ENCODE results near the gene USE1. TPM values are rescaled to one million over a fixed set of nuclear protein-coding genes. Genes with fewer than 3 reads are reported as not detected.
A peak's percentile ranks its signal among the peaks of the same experiment; 100 is the strongest.

Gene USE1
- total and polyA plus RNA-seq, 8 donors: 16.2 to 113 (median 55.3) TPM; not detected in 1

DNA sequence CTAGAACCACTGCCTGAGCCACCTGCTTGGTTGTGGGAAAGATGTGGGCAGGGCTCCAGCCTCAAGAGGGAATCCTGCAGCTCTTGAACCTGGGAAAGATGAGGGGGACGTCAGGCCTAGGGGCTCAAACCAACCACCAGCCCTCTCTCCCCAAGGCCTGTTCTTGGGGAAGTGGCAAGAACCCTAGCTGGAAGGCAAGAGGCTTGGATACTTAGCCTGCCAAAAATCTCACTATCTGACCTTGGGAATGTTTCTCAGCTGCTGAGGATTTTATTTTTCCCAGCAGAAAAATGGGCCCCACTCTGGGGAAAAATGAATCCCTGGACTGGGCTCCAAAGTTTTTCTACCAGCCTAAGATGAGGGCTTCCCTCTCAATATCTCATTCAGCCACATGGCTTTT, 44.8 kb downstream of the USE1 start:
- peaks cover 0 to 5% (median 0%) of the 10 kb centered on the region in 4 donors for H3K4me1 ChIP-seq
- no peaks in the 10 kb centered on the region for H3K36me3 ChIP-seq
- intact Hi-C loops (cut with DNase I; ENCODE audit: low total_unique reads): no loop called here
- no peak overlapping the region for H3K27ac ChIP-seq
- 56 to 68% (median 64%) methylated on average over 1 of the region's 1 CpG for WGBS, 5 donors
- TF ChIP-seq POLR2A (IDR thresholded peaks at IDR 0.05): no peak
- TF ChIP-seq CTCF (IDR thresholded peaks at IDR 0.05): no peak
- TF ChIP-seq EP300 (IDR thresholded peaks at IDR 0.05): no peak
- TF ChIP-seq POLR2AphosphoS5 (IDR thresholded peaks at IDR 0.05): no peak
- H3K27me3 ChIP-seq: no peaks in the 10 kb centered on the region
- DNase-seq: no peak
- peaks cover 0 to 9% (median 4%) of the 10 kb centered on the region in 4 donors for H3K9me3 ChIP-seq
- H3K4me3 ChIP-seq: no peak overlapping the region

DNA sequence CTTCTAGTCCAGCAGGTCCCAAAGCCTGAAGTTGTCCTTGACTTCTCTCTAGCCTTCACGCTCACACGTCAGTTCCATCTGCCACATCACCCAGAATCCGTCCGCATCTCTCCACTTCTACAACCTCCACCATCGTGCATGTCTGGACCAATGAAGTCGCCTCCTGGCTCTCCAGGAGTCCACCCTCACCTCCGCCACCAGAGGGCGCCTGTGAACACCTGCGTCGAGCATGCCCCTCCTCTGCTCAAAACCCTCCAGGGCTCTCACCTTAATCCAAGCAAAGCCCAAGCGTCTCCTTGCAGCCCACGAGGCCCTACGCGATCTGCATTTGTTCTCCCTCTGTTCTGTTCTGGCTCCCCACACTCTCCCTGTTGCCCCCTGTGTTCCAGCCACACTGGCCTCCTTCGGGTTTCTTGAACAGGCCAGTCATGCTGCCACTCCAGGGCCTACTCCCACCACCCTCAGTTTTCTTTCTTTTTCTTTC, 45.7 kb downstream of the USE1 start:
- Histone ChIP-seq H3K4me3 (no peak overlapping the region), H3K36me3 (no peaks in the 10 kb centered on the region), H3K9me3 (peaks cover 0 to 9% (median 4%) of the 10 kb centered on the region in 4 donors), H3K27ac (no peak overlapping the region), H3K27me3 (no peaks in the 10 kb centered on the region), H3K4me1 (peaks cover 0 to 5% (median 0%) of the 10 kb centered on the region in 4 donors)
- WGBS, 5 donors: 13 to 17% (median 15%) methylated on average over 15 of the region's 15 CpGs
- TF ChIP-seq EP300 (IDR thresholded peaks at IDR 0.05) (no peak), POLR2AphosphoS5 (IDR thresholded peaks at IDR 0.05) (peak in 2 of 3 donors; percentile 13 to 51), POLR2A (IDR thresholded peaks at IDR 0.05) (no peak), CTCF (IDR thresholded peaks at IDR 0.05) (peak in 5 of 7 experiments; percentile 90 to 93 (median 91))
- intact Hi-C loops (cut with DNase I; ENCODE audit: low total_unique reads): no loop called here
- DNase-seq: peak; percentile 90 to 91

- H3K36me3 ChIP-seq: no peaks in the 10 kb centered on the region
- peaks cover 0 to 9% (median 4%) of the 10 kb centered on the region in 4 donors for H3K9me3 ChIP-seq
- no peak overlapping the region for H3K27ac ChIP-seq
- no peaks in the 10 kb centered on the region for H3K27me3 ChIP-seq
- peaks cover 0 to 9% (median 3%) of the 10 kb centered on the region in 4 donors for H3K4me1 ChIP-seq
- H3K4me3 ChIP-seq: peak overlapping the region in 1 of 4 donors; percentile 38
- 65 to 85% (median 80%) methylated on average over 6 to 16 of the region's 16 CpGs for WGBS, 5 donors
- intact Hi-C loops (cut with DNase I; ENCODE audit: low total_unique reads): no loop called here
- TF ChIP-seq CTCF (IDR thresholded peaks at IDR 0.05) (no peak), POLR2AphosphoS5 (IDR thresholded peaks at IDR 0.05) (no peak), POLR2A (IDR thresholded peaks at IDR 0.05) (no peak), EP300 (IDR thresholded peaks at IDR 0.05) (no peak)
- DNase-seq: no peak
Observed at GRCh38 chr19:17262557-17262956, 47.4 kb downstream of the USE1 start.

DNA sequence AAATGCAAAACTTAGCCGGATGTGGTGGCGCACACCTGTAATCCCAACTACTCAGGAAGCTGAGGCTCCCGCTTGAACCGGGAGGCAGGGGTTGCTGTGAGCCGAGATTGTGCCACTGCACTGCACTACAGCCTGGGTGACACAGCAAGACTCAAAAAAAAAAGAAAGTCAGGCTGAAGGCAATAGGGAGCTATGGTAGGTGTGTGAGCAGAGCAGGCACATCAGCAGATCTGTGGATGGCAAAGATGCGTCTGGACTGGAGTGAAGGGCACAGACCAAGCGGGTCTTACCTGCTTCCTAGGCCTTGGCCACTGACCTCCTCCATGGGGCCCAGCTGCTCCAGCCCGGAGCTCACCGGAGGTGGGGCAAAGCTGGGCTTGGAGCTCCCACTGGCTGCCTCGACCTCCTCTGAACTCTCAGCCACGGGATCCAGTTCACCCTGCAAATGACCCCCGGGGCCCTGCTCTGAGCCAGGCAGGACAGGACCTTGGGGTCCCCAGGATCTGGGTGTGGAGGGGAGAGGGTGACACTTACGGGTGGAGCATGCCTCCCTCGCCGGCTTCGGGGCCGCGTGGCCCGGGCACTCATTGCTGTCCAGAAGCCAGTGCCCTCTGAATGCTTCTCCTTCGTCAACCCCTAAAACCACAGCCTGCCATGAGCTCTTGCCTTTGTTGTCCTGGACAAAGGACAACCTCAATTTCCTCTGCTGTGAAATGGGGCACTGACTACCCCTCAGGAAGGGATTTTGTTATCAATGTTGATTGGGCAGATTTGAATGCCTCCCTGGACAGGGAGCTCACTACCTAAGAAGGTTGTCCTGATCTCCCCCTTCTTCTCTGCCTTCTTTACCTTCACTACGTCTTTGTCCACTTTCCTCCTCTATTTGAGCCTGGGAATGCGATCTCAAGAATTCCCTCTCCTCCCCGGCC, 48.8 kb downstream of the USE1 start:
- H3K27ac ChIP-seq: peak overlapping the region in 4 of 5 donors; percentile 36 to 55 (median 49)
- WGBS, 5 donors: 75 to 90% (median 83%) methylated on average over 20 to 23 of the region's 23 CpGs

More for the DNA sequence above, 48.8 kb downstream of the USE1 start:
- TF ChIP-seq EP300 (IDR thresholded peaks at IDR 0.05) (no peak), POLR2AphosphoS5 (IDR thresholded peaks at IDR 0.05) (no peak), CTCF (IDR thresholded peaks at IDR 0.05) (no peak)
- Histone ChIP-seq H3K4me1 (peaks cover 6 to 24% (median 17%) of the 10 kb centered on the region in 4 donors), H3K4me3 (peak overlapping the region; percentile 13 to 38 (median 28)), H3K9me3 (peaks cover 0 to 9% (median 4%) of the 10 kb centered on the region in 4 donors), H3K36me3 (peaks cover 0 to 4% (median 4%) of the 10 kb centered on the region in 4 donors), H3K27me3 (no peaks in the 10 kb centered on the region)
- no peak for DNase-seq
- intact Hi-C loops (cut with DNase I; ENCODE audit: low total_unique reads): no loop called here

All from stomach (tissue), 9 donors.